Activated T-cell treated with anti-CD3 and anti-CD28 coated beads for 4 hours (primary cell): ENCODE data around the gene ATG7.
"Not testable (repeated sequence)": the region's sequence is repeated elsewhere in the genome, so short reads cannot be mapped to it uniquely, and the experiment has no call there.

ENCODE experiments used
- DNase-seq: peaks from one replicate; pipeline ENCODE4 v3.0.0-alpha.2; 2020

The ATG7 gene

GRCh38 chr3:11476735-11477144, 204.5 kb downstream of the ATG7 start:
- no peak for DNase-seq

GRCh38 chr3:11477407-11477911, 205.3 kb downstream of the ATG7 start:
- no peak for DNase-seq

GRCh38 chr3:11478167-11478566, 206.0 kb downstream of the ATG7 start:
- no peak for DNase-seq

- DNase-seq: no peak
Observed at GRCh38 chr3:11479221-11479620, 207.0 kb downstream of the ATG7 start.

- DNase-seq: no peak
Observed at GRCh38 chr3:11480663-11481298, 208.6 kb downstream of the ATG7 start.

- no peak for DNase-seq
Observed at GRCh38 chr3:11481556-11481955, 209.4 kb downstream of the ATG7 start.

- no peak for DNase-seq
Observed at GRCh38 chr3:11482021-11482420, 209.8 kb downstream of the ATG7 start.

GRCh38 chr3:11488356-11488755, 216.2 kb downstream of the ATG7 start:
- DNase-seq: not testable (repeated sequence)

GRCh38 chr3:11494131-11494916, 222.1 kb downstream of the ATG7 start:
- no peak for DNase-seq

- DNase-seq: no peak
Observed at GRCh38 chr3:11495948-11496557, 223.9 kb downstream of the ATG7 start.

- no peak for DNase-seq
Observed at GRCh38 chr3:11498177-11498576, 226.0 kb downstream of the ATG7 start.

GRCh38 chr3:11498646-11499045, 226.4 kb downstream of the ATG7 start:
- DNase-seq: no peak

- DNase-seq: no peak
Observed at GRCh38 chr3:11499144-11499543, 226.9 kb downstream of the ATG7 start.

GRCh38 chr3:11502413-11502812, 230.2 kb downstream of the ATG7 start:
- DNase-seq: not testable (repeated sequence)

GRCh38 chr3:11507719-11508118, 235.5 kb downstream of the ATG7 start:
- DNase-seq: no peak

- DNase-seq: no peak
Observed at GRCh38 chr3:11508346-11509172, 236.4 kb downstream of the ATG7 start.

- no peak for DNase-seq
Observed at GRCh38 chr3:11509173-11510000, 237.2 kb downstream of the ATG7 start.

- no peak for DNase-seq
Observed at GRCh38 chr3:11510001-11510340, 237.8 kb downstream of the ATG7 start.

- no peak for DNase-seq
Observed at GRCh38 chr3:11510356-11510755, 238.2 kb downstream of the ATG7 start.

- DNase-seq: not testable (repeated sequence)
Observed at GRCh38 chr3:11511606-11512005, 239.4 kb downstream of the ATG7 start.

- not testable (repeated sequence) for DNase-seq
Observed at GRCh38 chr3:11513125-11513816, 241.1 kb downstream of the ATG7 start.

GRCh38 chr3:11513817-11514135, 241.6 kb downstream of the ATG7 start:
- DNase-seq: no peak
